GM12891 (cell line): ENCODE data around the gene GJD3.

Source experiments
- DNase-seq: peaks from one replicate; pipeline ENCODE4 v3.0.0; 2011; ENCODE audit warnings: low spot score; ENCODE audit not compliant: insufficient read length
- FAIRE-seq: peaks from 2 replicates; lab custom pipeline; 2011; peaks lifted over from hg19 to GRCh38; lab: Jason Lieb, UNC
- PAX5 ChIP-seq: IDR thresholded peaks from 2 replicates; pipeline ENCODE4 v1.6.1; 2011; ENCODE audit warnings: low read length, moderate library complexity, mild to moderate bottlenecking; ENCODE audit not compliant: insufficient read depth, severe bottlenecking
- POLR2A ChIP-seq: IDR thresholded peaks from 2 replicates; pipeline ENCODE4 v1.6.1; 2011; ENCODE audit warnings: low read depth, low read length, control low read depth
- POLR2AphosphoS5 ChIP-seq: IDR thresholded peaks from 2 replicates; pipeline ENCODE4 v1.6.1; 2011; ENCODE audit warnings: low read depth, low read length, control low read depth
- POU2F2 ChIP-seq: IDR thresholded peaks from 2 replicates; pipeline ENCODE4 v1.6.1; 2011; ENCODE audit warnings: low read depth, mild to moderate bottlenecking, control low read depth, low read length, moderate library complexity
- SPI1 ChIP-seq: IDR thresholded peaks from 2 replicates; pipeline ENCODE4 v1.6.1; 2011; ENCODE audit warnings: low read depth, low read length, control low read depth
- TAF1 ChIP-seq: IDR thresholded peaks from 2 replicates; pipeline ENCODE4 v1.6.1; 2011; ENCODE audit warnings: low read depth, low read length, control low read depth

The GJD3 gene

GRCh38 chr17:40352237-40352778 is 12.2 kb downstream of the GJD3 start:
- DNase-seq (no peak), FAIRE-seq (no peak)
- TF ChIP-seq PAX5 (no peak), POLR2AphosphoS5 (no peak), POLR2A (no peak), POU2F2 (no peak), SPI1 (no peak), TAF1 (no peak)

DNA sequence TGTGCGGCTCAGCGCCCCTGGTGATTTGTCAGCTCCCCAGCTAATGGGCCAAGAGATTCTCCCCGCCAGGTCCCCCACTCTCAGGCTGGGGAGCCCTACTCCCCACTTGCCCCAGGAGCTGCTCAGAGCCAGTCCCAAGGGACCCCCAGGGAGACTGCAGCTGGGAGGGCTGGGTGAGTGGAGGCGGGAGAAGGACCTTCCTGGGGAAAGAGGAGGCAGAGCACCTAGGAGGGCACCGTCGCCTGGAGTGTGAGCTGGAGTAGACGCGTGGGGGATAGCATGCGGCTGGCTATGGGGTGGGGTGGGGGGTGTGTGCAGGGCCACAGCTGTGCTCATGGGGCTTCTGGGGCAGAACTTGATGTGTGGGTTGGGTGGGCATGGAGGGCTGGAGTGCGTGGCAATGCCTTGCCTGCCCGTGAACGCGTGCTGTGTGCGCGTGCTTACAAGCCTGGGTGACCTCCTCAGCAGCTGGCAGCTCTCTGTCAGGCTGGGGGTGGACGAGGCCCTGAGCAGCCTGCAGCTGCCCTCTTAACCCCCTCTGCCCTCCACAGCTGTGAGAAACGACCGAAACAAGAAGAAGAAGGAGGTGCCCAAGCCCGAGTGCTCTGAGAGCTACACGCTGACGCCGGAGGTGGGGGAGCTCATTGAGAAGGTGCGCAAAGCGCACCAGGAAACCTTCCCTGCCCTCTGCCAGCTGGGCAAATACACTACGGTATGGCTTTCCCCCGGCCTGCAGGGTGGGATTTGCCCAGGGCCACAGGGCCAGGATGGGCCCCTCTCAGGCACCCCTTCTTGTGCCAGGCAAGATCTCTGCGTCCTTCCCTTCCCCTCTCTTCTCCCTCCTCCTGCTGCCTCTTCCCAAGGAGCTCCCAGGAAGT is 12.9 kb downstream of the GJD3 start:
- DNase-seq (no peak), FAIRE-seq (no peak)
- no peak for TF ChIP-seq PAX5
- TF ChIP-seq POLR2A = no peak

- DNase-seq (no peak), FAIRE-seq (no peak)
Measured at GRCh38 chr17:40350689-40351358, 13.7 kb downstream of the GJD3 start.

GRCh38 chr17:40349895-40350688 is 14.4 kb downstream of the GJD3 start:
- FAIRE-seq = no peak
- DNase-seq = no peak
- no peak for TF ChIP-seq TAF1
- TF ChIP-seq POLR2AphosphoS5 = no peak
- TF ChIP-seq POLR2A = no peak
- no peak for TF ChIP-seq SPI1
- TF ChIP-seq POU2F2 = no peak
- TF ChIP-seq PAX5 = no peak

More at GRCh38 chr17:40350689-40351358, 13.7 kb downstream of the GJD3 start:
- TF ChIP-seq TAF1 = no peak
- TF ChIP-seq POLR2A = no peak
- TF ChIP-seq SPI1 = no peak
- no peak for TF ChIP-seq PAX5
- TF ChIP-seq POLR2AphosphoS5 = no peak
- no peak for TF ChIP-seq POU2F2

DNA sequence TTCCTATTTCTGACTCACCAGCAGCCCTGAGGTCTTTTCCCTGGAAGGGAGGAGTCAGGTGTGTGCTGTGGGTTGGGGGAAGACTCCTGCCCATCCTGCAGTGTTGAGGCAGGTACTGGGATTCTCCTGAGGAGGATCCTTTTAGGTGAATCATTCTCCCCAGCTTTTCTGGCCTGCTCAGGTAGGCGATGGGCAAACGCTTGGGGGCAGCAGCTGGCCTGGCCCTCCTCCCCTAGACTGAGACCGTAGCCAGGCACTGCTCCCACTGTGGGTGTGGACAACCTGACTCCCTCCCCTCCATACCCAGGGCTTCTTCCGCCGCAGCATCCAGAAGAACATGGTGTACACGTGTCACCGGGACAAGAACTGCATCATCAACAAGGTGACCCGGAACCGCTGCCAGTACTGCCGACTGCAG is 15.1 kb downstream of the GJD3 start:
- no peak for TF ChIP-seq TAF1

GRCh38 chr17:40348562-40349476 is 15.7 kb downstream of the GJD3 start:
- FAIRE-seq (no peak), DNase-seq (no peak)
- TF ChIP-seq POLR2A (no peak), PAX5 (no peak), POU2F2 (no peak), TAF1 (no peak), POLR2AphosphoS5 (no peak)

More for the DNA sequence above, 15.1 kb downstream of the GJD3 start:
- DNase-seq (no peak), FAIRE-seq (no peak)

GRCh38 chr17:40348136-40348504 is 16.4 kb downstream of the GJD3 start:
- no peak for FAIRE-seq
- DNase-seq = no peak
- no peak for TF ChIP-seq PAX5
- TF ChIP-seq TAF1 = no peak
- no peak for TF ChIP-seq SPI1
- TF ChIP-seq POLR2A = no peak
- no peak for TF ChIP-seq POLR2AphosphoS5
- no peak for TF ChIP-seq POU2F2

- TF ChIP-seq POLR2A (no peak), PAX5 (no peak), POU2F2 (no peak), SPI1 (no peak), POLR2AphosphoS5 (no peak), TAF1 (no peak)
- FAIRE-seq (no peak), DNase-seq (no peak)
Measured at GRCh38 chr17:40347319-40348135, 17.0 kb downstream of the GJD3 start.
